Stomach (tissue), 9 donors: Measurements from ENCODE around the gene EIF4G3. TPM values are rescaled to one million over a fixed set of nuclear protein-coding genes. Genes with fewer than 3 reads are reported as not detected.

Experiments
- DNase-seq, 2 donors: peaks; one replicate each; pipeline versions ENCODE4 v3.0.0 to v3.0.0-alpha.2; 2013 to 2019
- H3K27ac ChIP-seq, 5 donors: fragments of 200-600 bp in 4 of 5; sonication (generic) in 4 of 5; one replicate each; pipeline ENCODE4 v1.5.1; 2013 to 2019; ENCODE audit warnings: mild to moderate bottlenecking in 1 of 5, moderate library complexity in 1 of 5
- H3K27me3 ChIP-seq, 3 donors: fragments of 200-600 bp; sonication (generic); one replicate each; pipeline ENCODE4 v1.5.1; 2017 to 2019; ENCODE audit warnings: mixed run types in 1 of 3
- H3K36me3 ChIP-seq, 4 donors: fragments of 200-600 bp; sonication (generic); 1 replicate in 3 of 4; 2 replicates in 1 of 4; pipeline ENCODE4 v1.5.1; 2016 to 2019
- H3K4me1 ChIP-seq, 4 donors: fragments of 200-600 bp; sonication (generic); one replicate each; pipeline ENCODE4 v1.5.1; 2016 to 2019
- H3K4me3 ChIP-seq, 4 donors: fragments of 200-600 bp; sonication (generic) in 3 of 4; one replicate each; pipeline ENCODE4 v1.5.1; 2016 to 2019; ENCODE audit warnings: mild to moderate bottlenecking in 1 of 4
- H3K9me3 ChIP-seq, 4 donors: fragments of 200-600 bp; sonication (generic); one replicate each; pipeline ENCODE4 v1.5.1; 2016 to 2019
- EP300 ChIP-seq: sonication (generic); formaldehyde crosslinking; IDR thresholded peaks from one replicate; pipeline ENCODE4 v1.6.1; 2017; ENCODE audit warnings: antibody characterized with exemption
- POLR2A ChIP-seq, 4 donors: fragments of 450-650 bp; IDR thresholded peaks; one replicate each; pipeline ENCODE4 v1.6.1; 2016; ENCODE audit warnings: antibody characterized with exemption in 4 of 4, control low read depth in 2 of 4, mild to moderate bottlenecking in 1 of 4, moderate library complexity in 1 of 4
- POLR2AphosphoS5 ChIP-seq, 3 donors: sonication (generic); formaldehyde crosslinking; IDR thresholded peaks; one replicate each; pipeline ENCODE4 v1.6.1; 2016; ENCODE audit warnings: antibody characterized with exemption in 3 of 3
- WGBS, 5 donors: extraction: QIAGEN DNeasy Blood & Tissue Kit in 3 of 5; methylation state at CpG; one replicate each; pipeline versions ENCODE4 v1.1.5 to v1.1.7; 2013 to 2018; 5-methylcytosine and 5-hydroxymethylcytosine counted together
- intact Hi-C: fragments of 100-400 bp; cut with DNase I; formaldehyde crosslinking; loops from one replicate; pipeline ENCODE4 v1.15.1; 2023; ENCODE audit warnings: low total_unique reads
- polyA plus RNA-seq, 3 donors: library from polyadenylated mRNA; stranded (reverse); fragments of 200-250 nt; gene quantifications; one replicate each; pipeline ENCODE4 v1.2.3, GENCODE V29; 2013
- total RNA-seq, 5 donors: library from RNA; depleted of rRNA; stranded (reverse); fragments of >200 nt; gene quantifications; one replicate each; pipeline versions ENCODE4 v1.1.0 to v1.2.3, GENCODE V29; 2014 to 2016
- TF ChIP-seq, protein P1 (sequence below), 7 experiments: fragments of 450-650 bp in 4 of 7; fragments of 200-600 bp in 3 of 7; sonication (generic) in 3 of 7; IDR thresholded peaks; one replicate each; pipeline ENCODE4 v1.5.1; 2016 to 2019; ENCODE audit warnings: antibody characterized with exemption in 7 of 7, control low read depth in 2 of 7, mild to moderate bottlenecking in 1 of 7
- donor health status: healthy with polysubstance abuse.
- donor health status: Bipolar disorder and iron deficiency.
- donor health status: healthy.

Gene EIF4G3
- total and polyA plus RNA-seq, 8 donors = 6.3 to 63.3 (median 44.7) TPM

DNA sequence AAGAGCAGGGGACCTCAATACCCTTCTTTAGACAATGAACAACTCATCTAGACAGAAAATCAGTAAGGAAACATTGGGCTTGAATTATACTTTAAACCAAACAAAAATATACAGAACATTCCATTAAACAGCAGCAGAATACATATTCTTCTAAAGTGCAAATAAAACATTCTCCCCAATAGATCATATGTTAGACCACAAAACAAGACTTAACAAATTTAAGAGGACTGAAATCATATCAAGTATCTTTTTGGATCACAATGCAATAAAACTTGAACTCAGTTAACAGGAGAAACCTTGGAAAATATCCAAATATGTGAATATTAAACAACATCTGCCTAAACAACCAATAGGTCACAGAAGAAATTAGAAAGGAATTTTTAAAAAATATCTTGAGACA is 341.9 kb downstream of the EIF4G3 start:
- Histone ChIP-seq H3K27ac (no peak overlapping the region), H3K4me1 (no peaks in the 10 kb centered on the region), H3K27me3 (no peaks in the 10 kb centered on the region), H3K9me3 (no peaks in the 10 kb centered on the region), H3K4me3 (no peak overlapping the region), H3K36me3 (peaks cover 0 to 37% (median 26%) of the 10 kb centered on the region in 4 donors)
- TF ChIP-seq POLR2AphosphoS5 (IDR thresholded peaks at IDR 0.05) (no peak), POLR2A (IDR thresholded peaks at IDR 0.05) (no peak), EP300 (no peak)
- TF ChIP-seq, protein P1, sequence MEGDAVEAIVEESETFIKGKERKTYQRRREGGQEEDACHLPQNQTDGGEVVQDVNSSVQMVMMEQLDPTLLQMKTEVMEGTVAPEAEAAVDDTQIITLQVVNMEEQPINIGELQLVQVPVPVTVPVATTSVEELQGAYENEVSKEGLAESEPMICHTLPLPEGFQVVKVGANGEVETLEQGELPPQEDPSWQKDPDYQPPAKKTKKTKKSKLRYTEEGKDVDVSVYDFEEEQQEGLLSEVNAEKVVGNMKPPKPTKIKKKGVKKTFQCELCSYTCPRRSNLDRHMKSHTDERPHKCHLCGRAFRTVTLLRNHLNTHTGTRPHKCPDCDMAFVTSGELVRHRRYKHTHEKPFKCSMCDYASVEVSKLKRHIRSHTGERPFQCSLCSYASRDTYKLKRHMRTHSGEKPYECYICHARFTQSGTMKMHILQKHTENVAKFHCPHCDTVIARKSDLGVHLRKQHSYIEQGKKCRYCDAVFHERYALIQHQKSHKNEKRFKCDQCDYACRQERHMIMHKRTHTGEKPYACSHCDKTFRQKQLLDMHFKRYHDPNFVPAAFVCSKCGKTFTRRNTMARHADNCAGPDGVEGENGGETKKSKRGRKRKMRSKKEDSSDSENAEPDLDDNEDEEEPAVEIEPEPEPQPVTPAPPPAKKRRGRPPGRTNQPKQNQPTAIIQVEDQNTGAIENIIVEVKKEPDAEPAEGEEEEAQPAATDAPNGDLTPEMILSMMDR (IDR thresholded peaks at IDR 0.05) = no peak
- intact Hi-C loops = no loop called here
- no peak for DNase-seq

DNA sequence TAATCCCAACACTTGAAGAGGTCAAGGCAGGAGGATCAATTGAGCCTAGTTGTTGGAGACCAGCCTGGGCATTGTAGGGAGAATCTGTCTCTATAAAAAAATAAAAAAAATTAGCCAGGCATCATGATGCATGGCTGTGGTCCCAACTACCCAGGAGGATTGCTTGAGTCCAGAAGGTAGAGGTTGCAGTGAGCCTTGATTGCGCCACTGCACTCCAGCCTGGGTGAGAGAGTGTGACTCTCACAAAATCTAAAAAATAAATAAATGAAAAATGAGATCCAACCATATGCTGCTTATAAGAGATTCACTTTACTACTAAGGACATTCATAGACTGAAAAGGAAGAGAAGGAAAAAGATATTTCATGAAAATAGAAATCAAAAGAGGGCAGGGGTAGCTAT is 342.5 kb downstream of the EIF4G3 start:
- TF ChIP-seq EP300 (no peak), POLR2A (IDR thresholded peaks at IDR 0.05) (no peak)
- H3K4me1 ChIP-seq = no peaks in the 10 kb centered on the region

DNA sequence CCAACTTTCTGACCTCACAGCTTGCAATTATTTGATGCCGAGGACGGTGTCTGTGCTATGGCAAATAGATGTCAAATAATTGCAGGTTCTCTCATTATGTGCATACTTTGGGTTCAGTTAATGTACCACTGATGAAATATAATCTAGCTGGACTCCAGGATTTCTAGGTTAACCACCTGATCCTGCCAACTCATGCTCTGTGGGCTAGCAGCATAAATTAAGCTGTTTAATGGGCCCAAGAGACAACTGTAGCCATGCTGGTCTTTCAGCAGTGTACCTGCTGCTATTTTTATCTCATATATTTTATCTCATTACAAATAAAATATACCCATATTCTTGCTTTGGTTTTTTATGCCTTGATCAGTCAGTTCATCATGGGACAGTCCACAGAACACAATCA is 346.3 kb downstream of the EIF4G3 start:
- no peaks in the 10 kb centered on the region for H3K9me3 ChIP-seq
- DNase-seq = no peak
- intact Hi-C loops = no loop called here
- 93 to 100% (median 97%) methylated on average over 2 of the region's 2 CpGs for WGBS, 5 donors
- H3K27me3 ChIP-seq = no peaks in the 10 kb centered on the region
- H3K36me3 ChIP-seq = peaks cover 0 to 35% (median 29%) of the 10 kb centered on the region in 4 donors
- no peak overlapping the region for H3K27ac ChIP-seq
- peaks cover 0 to 4% (median 0%) of the 10 kb centered on the region in 4 donors for H3K4me1 ChIP-seq
- no peak for TF ChIP-seq POLR2AphosphoS5 (IDR thresholded peaks at IDR 0.05)
- no peak for TF ChIP-seq POLR2A (IDR thresholded peaks at IDR 0.05)
- TF ChIP-seq, protein P1 (IDR thresholded peaks at IDR 0.05) = no peak
- no peak for TF ChIP-seq EP300
- H3K4me3 ChIP-seq = no peak overlapping the region

More for the DNA sequence above, 342.5 kb downstream of the EIF4G3 start:
- WGBS, 5 donors = 96 to 100% (median 100%) methylated on average over 1 of the region's 1 CpG
- H3K27ac ChIP-seq = no peak overlapping the region
- no peak overlapping the region for H3K4me3 ChIP-seq
- H3K27me3 ChIP-seq = no peaks in the 10 kb centered on the region
- DNase-seq = no peak
- no peaks in the 10 kb centered on the region for H3K9me3 ChIP-seq
- intact Hi-C loops = no loop called here
- H3K36me3 ChIP-seq = peaks cover 0 to 32% (median 22%) of the 10 kb centered on the region in 4 donors

DNA sequence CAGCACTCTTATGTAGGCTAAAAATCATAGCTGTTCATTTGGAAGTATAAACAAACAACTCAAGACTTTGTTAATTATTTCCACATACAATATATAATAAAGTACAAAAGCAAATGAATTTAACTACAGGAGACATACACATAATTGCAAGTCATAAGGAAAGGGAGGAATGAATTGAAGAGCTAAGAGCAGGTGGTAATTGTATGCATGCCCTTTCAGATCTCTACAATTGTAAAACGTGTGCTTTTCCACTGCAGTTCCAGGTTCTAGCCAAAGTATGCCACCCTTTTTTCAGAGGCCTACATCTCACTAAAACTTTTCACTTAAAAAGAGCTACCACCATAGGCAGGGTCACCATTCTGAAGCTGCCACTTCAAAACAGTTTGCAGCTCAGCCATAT is 346.8 kb downstream of the EIF4G3 start:
- H3K27ac ChIP-seq = no peak overlapping the region
- 74 to 91% (median 85%) methylated on average over 1 of the region's 1 CpG for WGBS, 5 donors
- no peak overlapping the region for H3K4me3 ChIP-seq
- intact Hi-C loops = no loop called here
- peaks cover 0 to 4% (median 0%) of the 10 kb centered on the region in 4 donors for H3K4me1 ChIP-seq
- no peaks in the 10 kb centered on the region for H3K27me3 ChIP-seq
- no peaks in the 10 kb centered on the region for H3K9me3 ChIP-seq
- TF ChIP-seq POLR2AphosphoS5 (IDR thresholded peaks at IDR 0.05) = no peak
- TF ChIP-seq, protein P1 (IDR thresholded peaks at IDR 0.05) = no peak
- no peak for TF ChIP-seq POLR2A (IDR thresholded peaks at IDR 0.05)
- TF ChIP-seq EP300 = no peak
- no peak for DNase-seq
- peaks cover 0 to 38% (median 29%) of the 10 kb centered on the region in 4 donors for H3K36me3 ChIP-seq

DNA sequence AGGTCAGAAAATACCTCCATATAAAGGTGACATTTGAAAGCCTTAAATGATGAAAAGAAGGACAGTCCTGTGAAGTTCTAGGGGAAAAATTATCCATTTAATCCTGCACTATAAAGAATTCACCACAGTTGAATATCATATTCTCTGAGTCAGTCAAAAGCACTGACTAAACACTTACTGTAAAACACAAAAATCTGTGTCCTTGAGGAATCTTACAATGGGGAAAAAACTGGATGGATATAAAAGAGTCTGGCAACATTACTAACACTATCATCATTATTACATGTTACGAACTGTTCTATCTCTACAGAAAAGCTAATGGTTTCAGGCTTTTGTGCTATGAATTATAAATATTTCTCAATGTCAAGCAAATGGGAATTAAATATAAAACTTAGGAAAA is 347.2 kb downstream of the EIF4G3 start:
- H3K4me3 ChIP-seq = no peak overlapping the region
- peaks cover 0 to 43% (median 32%) of the 10 kb centered on the region in 4 donors for H3K36me3 ChIP-seq
- TF ChIP-seq EP300 (no peak), POLR2A (IDR thresholded peaks at IDR 0.05) (no peak), POLR2AphosphoS5 (IDR thresholded peaks at IDR 0.05) (no peak)
- TF ChIP-seq, protein P1 (IDR thresholded peaks at IDR 0.05) = no peak
- no peak overlapping the region for H3K27ac ChIP-seq
- no peaks in the 10 kb centered on the region for H3K9me3 ChIP-seq
- DNase-seq = no peak
- peaks cover 0 to 4% (median 0%) of the 10 kb centered on the region in 4 donors for H3K4me1 ChIP-seq
- intact Hi-C loops = no loop called here
- H3K27me3 ChIP-seq = no peaks in the 10 kb centered on the region
- 92 to 98% (median 93%) methylated on average over 1 of the region's 1 CpG for WGBS, 5 donors
